K562 (cell line): Measurements from ENCODE around the gene AZU1. TPM values are rescaled to one million over a fixed set of nuclear protein-coding genes. Genes with fewer than 3 reads are reported as not detected.

Experiments
- FIP1L1 ChIP-seq: fragments of 200-400 bp; formaldehyde crosslinking; IDR thresholded peaks from 2 replicates; pipeline ENCODE4 v1.6.1; 2018; ENCODE audit warnings: mild to moderate bottlenecking, low read depth, low read length; ENCODE audit not compliant: poor library complexity, severe bottlenecking
- PCBP1 ChIP-seq: fragments of 200-400 bp; formaldehyde crosslinking; IDR thresholded peaks from 2 replicates; pipeline ENCODE4 v1.6.1; 2018; ENCODE audit warnings: mild to moderate bottlenecking, low read depth, low read length; ENCODE audit not compliant: poor library complexity, severe bottlenecking
- PHF20 ChIP-seq: fragments of 450-650 bp; IDR thresholded peaks from 2 replicates; pipeline ENCODE4 v1.6.1; 2018; ENCODE audit not compliant: partially characterized antibody
- RFX5 ChIP-seq: IDR thresholded peaks from 2 replicates; pipeline ENCODE4 v1.6.1; 2011; ENCODE audit warnings: low read depth, mild to moderate bottlenecking, improper control_type of control experiment, low read length
- SMARCE1 ChIP-seq: fragments of 450-650 bp; IDR thresholded peaks from 2 replicates; pipeline ENCODE4 v1.7.1; 2016; ENCODE audit warnings: mild to moderate bottlenecking
- polyA plus RNA-seq, 8 experiments: library from polyadenylated mRNA; depleted of rRNA in 4 of 8; stranded (reverse) in 5 of 8; unstranded in 3 of 8; fragments of >200 nt; fragmentation: Nextera tagmentation in 2 of 8; fragmentation: Illumina TruSeq in 1 of 8; extraction: Ambion mirVana in 2 of 8; extraction: Trizol in 1 of 8; gene quantifications; 2 replicates each; pipeline versions ENCODE4 v1.2.1 to v1.2.3, GENCODE V29; 2011 to 2014; ENCODE audit warnings: inconsistent platforms in 1 of 8, missing spikeins in 1 of 8
- total RNA-seq, 7 experiments: library from RNA; depleted of rRNA in 6 of 7; stranded (reverse); fragments of >200 nt in 6 of 7; fragmentation: Illumina TruSeq in 2 of 7; extraction: Trizol in 2 of 7; gene quantifications; 2 replicates each; pipeline versions ENCODE4 v1.2.1 to v1.2.3, GENCODE V29; 2011 to 2021; ENCODE audit warnings: low replicate concordance in 1 of 7
- TF ChIP-seq, protein P1 (sequence below): fragments of 450-650 bp; formaldehyde crosslinking; IDR thresholded peaks from 2 replicates; pipeline ENCODE4 v1.4.0; 2020; ENCODE audit warnings: mild to moderate bottlenecking, mixed read lengths
- TF ChIP-seq, protein P2 (sequence below): fragments of 450-650 bp; formaldehyde crosslinking; IDR thresholded peaks from 2 replicates; pipeline ENCODE4 v1.4.0; 2020; ENCODE audit warnings: mild to moderate bottlenecking, moderate library complexity
- TF ChIP-seq, protein P3 (sequence below): fragments of 250-450 bp; sonication (Bioruptor Pico); IDR thresholded peaks from 2 replicates; pipeline ENCODE4 v1.5.0; 2021; ENCODE audit warnings: mild to moderate bottlenecking, borderline replicate concordance
- TF ChIP-seq, protein P4 (sequence below): sonication (generic); formaldehyde crosslinking; IDR thresholded peaks from 2 replicates; pipeline ENCODE4 v1.5.0; 2020; ENCODE audit warnings: missing genetic modification reagents
- TF ChIP-seq, protein P5 (sequence below), 2 experiments: fragments of 450-650 bp in 1 of 2; sonication (generic) in 1 of 2; formaldehyde crosslinking in 1 of 2; IDR thresholded peaks in 1 of 2; conservative IDR thresholded peaks in 1 of 2; 2 replicates each; pipeline versions ENCODE4 v1.6.1 to v1.8.1; 2016 to 2023; ENCODE audit warnings: mild to moderate bottlenecking in 2 of 2, moderate library complexity in 2 of 2, inconsistent platforms in 1 of 2, missing genetic modification reagents in 1 of 2
- TF ChIP-seq, protein P6 (sequence below): fragments of 450-650 bp; formaldehyde crosslinking; IDR thresholded peaks from 2 replicates; pipeline ENCODE4 v1.4.0; 2022; ENCODE audit warnings: mild to moderate bottlenecking, moderate library complexity
- TF ChIP-seq, protein P7 (sequence below): fragments of 450-650 bp; IDR thresholded peaks from 2 replicates; pipeline ENCODE4 v1.7.1; 2018; ENCODE audit warnings: mild to moderate bottlenecking, low read depth; ENCODE audit not compliant: partially characterized antibody
- TF ChIP-seq, protein P8 (sequence below): sonication (generic); formaldehyde crosslinking; IDR thresholded peaks from 2 replicates; pipeline ENCODE4 v1.8.1; 2023; ENCODE audit warnings: mild to moderate bottlenecking, missing genetic modification reagents

The AZU1 gene
- total and polyA plus RNA-seq, 9 of the 15 experiments (the other 6 are each of a cell fraction or from before 2014, with no cell fraction given) = 0.29 to 1.9 (median 0.59) TPM; not detected in 3

DNA sequence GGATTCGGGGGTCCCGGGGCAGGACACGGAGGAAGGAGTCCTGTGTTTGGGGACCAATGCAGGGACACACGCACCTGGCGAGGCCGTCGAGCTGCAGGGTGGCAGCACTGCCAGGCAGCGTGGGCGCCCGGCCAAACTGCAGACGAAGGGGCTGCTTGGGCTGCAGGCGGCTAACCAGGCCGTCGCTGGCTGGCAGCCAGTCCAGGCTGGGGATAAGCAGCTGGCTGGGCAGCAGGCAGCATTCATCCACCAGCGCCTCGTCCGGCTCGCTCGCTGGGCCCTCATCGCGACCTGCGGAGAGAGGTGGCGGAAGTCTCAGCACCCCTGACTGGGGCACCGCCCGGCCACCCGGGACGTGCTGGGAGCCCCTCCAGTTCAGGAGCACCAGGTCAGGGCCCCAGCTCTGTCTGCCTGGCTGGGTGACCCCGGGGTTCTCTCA lies 43.3 kb downstream of the AZU1 start (continued):
- TF ChIP-seq, protein P1, sequence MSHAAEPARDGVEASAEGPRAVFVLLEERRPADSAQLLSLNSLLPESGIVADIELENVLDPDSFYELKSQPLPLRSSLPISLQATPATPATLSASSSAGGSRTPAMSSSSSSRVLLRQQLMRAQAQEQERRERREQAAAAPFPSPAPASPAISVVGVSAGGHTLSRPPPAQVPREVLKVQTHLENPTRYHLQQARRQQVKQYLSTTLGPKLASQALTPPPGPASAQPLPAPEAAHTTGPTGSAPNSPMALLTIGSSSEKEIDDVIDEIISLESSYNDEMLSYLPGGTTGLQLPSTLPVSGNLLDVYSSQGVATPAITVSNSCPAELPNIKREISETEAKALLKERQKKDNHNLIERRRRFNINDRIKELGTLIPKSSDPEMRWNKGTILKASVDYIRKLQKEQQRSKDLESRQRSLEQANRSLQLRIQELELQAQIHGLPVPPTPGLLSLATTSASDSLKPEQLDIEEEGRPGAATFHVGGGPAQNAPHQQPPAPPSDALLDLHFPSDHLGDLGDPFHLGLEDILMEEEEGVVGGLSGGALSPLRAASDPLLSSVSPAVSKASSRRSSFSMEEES (CRISPR knock-in tag) = no peak
- TF ChIP-seq RFX5 (no peak), FIP1L1 (peak; percentile 42), PHF20 (no peak), SMARCE1 (no peak), PCBP1 (peak; percentile 61)
- TF ChIP-seq, protein P2, sequence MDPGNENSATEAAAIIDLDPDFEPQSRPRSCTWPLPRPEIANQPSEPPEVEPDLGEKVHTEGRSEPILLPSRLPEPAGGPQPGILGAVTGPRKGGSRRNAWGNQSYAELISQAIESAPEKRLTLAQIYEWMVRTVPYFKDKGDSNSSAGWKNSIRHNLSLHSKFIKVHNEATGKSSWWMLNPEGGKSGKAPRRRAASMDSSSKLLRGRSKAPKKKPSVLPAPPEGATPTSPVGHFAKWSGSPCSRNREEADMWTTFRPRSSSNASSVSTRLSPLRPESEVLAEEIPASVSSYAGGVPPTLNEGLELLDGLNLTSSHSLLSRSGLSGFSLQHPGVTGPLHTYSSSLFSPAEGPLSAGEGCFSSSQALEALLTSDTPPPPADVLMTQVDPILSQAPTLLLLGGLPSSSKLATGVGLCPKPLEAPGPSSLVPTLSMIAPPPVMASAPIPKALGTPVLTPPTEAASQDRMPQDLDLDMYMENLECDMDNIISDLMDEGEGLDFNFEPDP (CRISPR knock-in tag) = no peak
- TF ChIP-seq, protein P3, sequence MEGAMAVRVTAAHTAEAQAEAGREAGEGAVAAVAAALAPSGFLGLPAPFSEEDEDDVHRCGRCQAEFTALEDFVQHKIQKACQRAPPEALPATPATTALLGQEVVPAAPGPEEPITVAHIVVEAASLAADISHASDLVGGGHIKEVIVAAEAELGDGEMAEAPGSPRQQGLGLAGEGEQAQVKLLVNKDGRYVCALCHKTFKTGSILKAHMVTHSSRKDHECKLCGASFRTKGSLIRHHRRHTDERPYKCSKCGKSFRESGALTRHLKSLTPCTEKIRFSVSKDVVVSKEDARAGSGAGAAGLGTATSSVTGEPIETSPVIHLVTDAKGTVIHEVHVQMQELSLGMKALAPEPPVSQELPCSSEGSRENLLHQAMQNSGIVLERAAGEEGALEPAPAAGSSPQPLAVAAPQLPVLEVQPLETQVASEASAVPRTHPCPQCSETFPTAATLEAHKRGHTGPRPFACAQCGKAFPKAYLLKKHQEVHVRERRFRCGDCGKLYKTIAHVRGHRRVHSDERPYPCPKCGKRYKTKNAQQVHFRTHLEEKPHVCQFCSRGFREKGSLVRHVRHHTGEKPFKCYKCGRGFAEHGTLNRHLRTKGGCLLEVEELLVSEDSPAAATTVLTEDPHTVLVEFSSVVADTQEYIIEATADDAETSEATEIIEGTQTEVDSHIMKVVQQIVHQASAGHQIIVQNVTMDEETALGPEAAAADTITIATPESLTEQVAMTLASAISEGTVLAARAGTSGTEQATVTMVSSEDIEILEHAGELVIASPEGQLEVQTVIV (CRISPR knock-in tag) = no peak
- TF ChIP-seq, protein P4, sequence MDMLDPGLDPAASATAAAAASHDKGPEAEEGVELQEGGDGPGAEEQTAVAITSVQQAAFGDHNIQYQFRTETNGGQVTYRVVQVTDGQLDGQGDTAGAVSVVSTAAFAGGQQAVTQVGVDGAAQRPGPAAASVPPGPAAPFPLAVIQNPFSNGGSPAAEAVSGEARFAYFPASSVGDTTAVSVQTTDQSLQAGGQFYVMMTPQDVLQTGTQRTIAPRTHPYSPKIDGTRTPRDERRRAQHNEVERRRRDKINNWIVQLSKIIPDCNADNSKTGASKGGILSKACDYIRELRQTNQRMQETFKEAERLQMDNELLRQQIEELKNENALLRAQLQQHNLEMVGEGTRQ = no peak
- TF ChIP-seq, protein P5, sequence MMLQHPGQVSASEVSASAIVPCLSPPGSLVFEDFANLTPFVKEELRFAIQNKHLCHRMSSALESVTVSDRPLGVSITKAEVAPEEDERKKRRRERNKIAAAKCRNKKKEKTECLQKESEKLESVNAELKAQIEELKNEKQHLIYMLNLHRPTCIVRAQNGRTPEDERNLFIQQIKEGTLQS (IDR thresholded peaks at IDR 0.05) = no peak
- TF ChIP-seq, protein P5 (CRISPR knock-in tag; conservative IDR thresholded peaks at IDR 0.05) = no peak
- TF ChIP-seq, protein P6, sequence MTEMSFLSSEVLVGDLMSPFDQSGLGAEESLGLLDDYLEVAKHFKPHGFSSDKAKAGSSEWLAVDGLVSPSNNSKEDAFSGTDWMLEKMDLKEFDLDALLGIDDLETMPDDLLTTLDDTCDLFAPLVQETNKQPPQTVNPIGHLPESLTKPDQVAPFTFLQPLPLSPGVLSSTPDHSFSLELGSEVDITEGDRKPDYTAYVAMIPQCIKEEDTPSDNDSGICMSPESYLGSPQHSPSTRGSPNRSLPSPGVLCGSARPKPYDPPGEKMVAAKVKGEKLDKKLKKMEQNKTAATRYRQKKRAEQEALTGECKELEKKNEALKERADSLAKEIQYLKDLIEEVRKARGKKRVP = no peak
- TF ChIP-seq, protein P7, sequence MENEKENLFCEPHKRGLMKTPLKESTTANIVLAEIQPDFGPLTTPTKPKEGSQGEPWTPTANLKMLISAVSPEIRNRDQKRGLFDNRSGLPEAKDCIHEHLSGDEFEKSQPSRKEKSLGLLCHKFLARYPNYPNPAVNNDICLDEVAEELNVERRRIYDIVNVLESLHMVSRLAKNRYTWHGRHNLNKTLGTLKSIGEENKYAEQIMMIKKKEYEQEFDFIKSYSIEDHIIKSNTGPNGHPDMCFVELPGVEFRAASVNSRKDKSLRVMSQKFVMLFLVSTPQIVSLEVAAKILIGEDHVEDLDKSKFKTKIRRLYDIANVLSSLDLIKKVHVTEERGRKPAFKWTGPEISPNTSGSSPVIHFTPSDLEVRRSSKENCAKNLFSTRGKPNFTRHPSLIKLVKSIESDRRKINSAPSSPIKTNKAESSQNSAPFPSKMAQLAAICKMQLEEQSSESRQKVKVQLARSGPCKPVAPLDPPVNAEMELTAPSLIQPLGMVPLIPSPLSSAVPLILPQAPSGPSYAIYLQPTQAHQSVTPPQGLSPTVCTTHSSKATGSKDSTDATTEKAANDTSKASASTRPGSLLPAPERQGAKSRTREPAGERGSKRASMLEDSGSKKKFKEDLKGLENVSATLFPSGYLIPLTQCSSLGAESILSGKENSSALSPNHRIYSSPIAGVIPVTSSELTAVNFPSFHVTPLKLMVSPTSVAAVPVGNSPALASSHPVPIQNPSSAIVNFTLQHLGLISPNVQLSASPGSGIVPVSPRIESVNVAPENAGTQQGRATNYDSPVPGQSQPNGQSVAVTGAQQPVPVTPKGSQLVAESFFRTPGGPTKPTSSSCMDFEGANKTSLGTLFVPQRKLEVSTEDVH = no peak
- TF ChIP-seq, protein P8, sequence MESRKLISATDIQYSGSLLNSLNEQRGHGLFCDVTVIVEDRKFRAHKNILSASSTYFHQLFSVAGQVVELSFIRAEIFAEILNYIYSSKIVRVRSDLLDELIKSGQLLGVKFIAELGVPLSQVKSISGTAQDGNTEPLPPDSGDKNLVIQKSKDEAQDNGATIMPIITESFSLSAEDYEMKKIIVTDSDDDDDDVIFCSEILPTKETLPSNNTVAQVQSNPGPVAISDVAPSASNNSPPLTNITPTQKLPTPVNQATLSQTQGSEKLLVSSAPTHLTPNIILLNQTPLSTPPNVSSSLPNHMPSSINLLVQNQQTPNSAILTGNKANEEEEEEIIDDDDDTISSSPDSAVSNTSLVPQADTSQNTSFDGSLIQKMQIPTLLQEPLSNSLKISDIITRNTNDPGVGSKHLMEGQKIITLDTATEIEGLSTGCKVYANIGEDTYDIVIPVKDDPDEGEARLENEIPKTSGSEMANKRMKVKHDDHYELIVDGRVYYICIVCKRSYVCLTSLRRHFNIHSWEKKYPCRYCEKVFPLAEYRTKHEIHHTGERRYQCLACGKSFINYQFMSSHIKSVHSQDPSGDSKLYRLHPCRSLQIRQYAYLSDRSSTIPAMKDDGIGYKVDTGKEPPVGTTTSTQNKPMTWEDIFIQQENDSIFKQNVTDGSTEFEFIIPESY (CRISPR knock-in tag) = no peak
